ENCODE measurements around the gene LBX2. TPM values are rescaled to one million over a fixed set of nuclear protein-coding genes. Genes with fewer than 3 reads are reported as not detected.

LBX2 gene
- total and polyA plus RNA-seq, 9 of the 15 experiments (the other 6 are each of a cell fraction or from before 2014, with no cell fraction given) = 0.39 to 6.2 (median 1.8) TPM; not detected in 1

DNA sequence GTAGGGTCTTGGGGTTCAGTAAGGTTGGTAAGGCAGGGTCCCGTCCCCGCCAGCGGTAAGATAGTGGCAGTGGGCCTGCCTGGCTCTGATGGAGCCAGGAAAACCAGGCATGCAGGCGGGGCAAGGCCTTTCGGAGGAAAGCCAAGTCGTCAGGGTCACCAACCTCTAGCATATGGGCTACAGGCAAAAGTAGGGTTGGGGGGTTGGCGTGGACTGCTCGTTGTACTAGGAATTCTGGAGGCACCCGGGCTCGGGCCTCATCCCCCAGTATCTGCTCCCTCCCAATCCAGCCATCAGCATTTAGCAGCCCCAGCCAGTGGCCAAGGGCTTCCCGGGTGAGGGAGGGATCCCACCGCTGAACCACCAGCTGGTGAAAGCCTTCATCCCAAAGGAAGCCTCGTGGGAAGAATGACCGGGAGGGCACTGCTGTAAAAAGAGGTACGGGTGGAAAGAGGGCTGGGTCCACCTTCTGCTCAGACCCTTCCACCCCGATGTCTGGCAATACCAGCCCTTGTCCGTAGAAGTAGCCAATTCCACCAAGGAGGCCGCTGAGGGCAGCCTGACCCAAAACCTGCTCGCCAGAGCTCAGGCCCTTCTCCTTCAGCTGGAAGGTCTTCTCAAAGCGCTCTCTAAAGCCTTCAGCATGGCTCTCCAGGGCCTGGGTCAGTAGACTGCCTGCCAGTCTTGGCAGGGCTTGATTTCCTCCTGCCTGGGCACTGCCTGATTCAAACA is 37.2 kb downstream of the LBX2 start:
- Histone ChIP-seq H3K4me2 (ENCODE audit: insufficient read depth, low read length) (no peak overlapping the region), H3K9me3 (replicated peaks; ENCODE audit: control insufficient read depth, insufficient read depth, low read depth, low read length) (no peaks in the 10 kb centered on the region), H2AFZ (ENCODE audit: low read depth, low read length) (no peak overlapping the region), H3K27me3 (ENCODE audit: control insufficient read depth in 2 of 2, insufficient read depth in 2 of 2, low read length in 2 of 2) (no peaks in the 10 kb centered on the region), H3K9ac (ENCODE audit: insufficient read depth in 1 of 2, low read depth in 2 of 2, low read length in 2 of 2) (no peak overlapping the region), H4K20me1 (replicated peaks; ENCODE audit: control insufficient read depth, insufficient read depth, low read length) (no peaks in the 10 kb centered on the region; the same call in 1 of the 2 replicates), H3K4me3 (no peak overlapping the region), H3K79me2 (ENCODE audit: control insufficient read depth, insufficient read depth, low read length) (peaks cover 21% of the 10 kb centered on the region), H3K27ac (ENCODE audit: extremely low read depth, low read depth, low read length) (no peak overlapping the region), H3K36me3 (ENCODE audit: control insufficient read depth, insufficient read depth, low read length) (peaks cover 25% of the 10 kb centered on the region), H3K4me1 (replicated peaks in 1 of 2; ENCODE audit: control insufficient read depth in 2 of 2, insufficient read depth in 2 of 2, low read length in 2 of 2) (peaks cover 5 to 49% of the 10 kb centered on the region in 2 experiments; a peak in 4 of 5 replicates), H3K9me1 (ENCODE audit: control insufficient read depth, insufficient read depth, low read length) (no peaks in the 10 kb centered on the region)
- 96% methylated on average over 18 of the region's 20 CpGs for WGBS (ENCODE audit: insufficient coverage, low coverage, missing lambda C conversion rate)
- CTCF ChIA-PET (ENCODE audit: low intra/inter-chr PET ratio) = no interaction called here
- in situ Hi-C loops (cut with MboI) = no loop called here
- no peak for FAIRE-seq
- no peak for DNase-seq (ENCODE audit: extremely low read depth in 1 of 4, low spot score in 3 of 4)
- intact Hi-C loops (cut with micrococcal nuclease) = no loop called here
- BruUV-seq (replicated peaks) = no TSS peak
- no peak for ATAC-seq
- TF ChIP-seq SAFB2 (IDR thresholded peaks at IDR 0.05; ENCODE audit: borderline replicate concordance, low read depth, low read length, severe bottlenecking) (no peak), FOS (IDR thresholded peaks at IDR 0.05; ENCODE audit: extremely low read depth, insufficient read length) (no peak), KDM5B (IDR thresholded peaks at IDR 0.05; ENCODE audit: insufficient replicate concordance, low read depth, low read length) (no peak), RBFOX2 (IDR thresholded peaks at IDR 0.05; ENCODE audit: low read depth, low read length) (peak; percentile 17), SNIP1 (IDR thresholded peaks at IDR 0.05; ENCODE audit: low read depth) (no peak), ZFP36 (IDR thresholded peaks at IDR 0.05; ENCODE audit: low read depth, low read length, partially characterized antibody) (no peak), POLR2G (IDR thresholded peaks at IDR 0.05; ENCODE audit: low read depth, low read length) (peak; percentile 3; the same call in 1 of the 2 replicates), JUN (IDR thresholded peaks at IDR 0.05; ENCODE audit: borderline replicate concordance, low read depth, low read length) (no peak), JUN (CRISPR knock-in tag; IDR thresholded peaks at IDR 0.05; ENCODE audit: borderline replicate concordance) (no peak)
- TF ChIP-seq, protein P1, sequence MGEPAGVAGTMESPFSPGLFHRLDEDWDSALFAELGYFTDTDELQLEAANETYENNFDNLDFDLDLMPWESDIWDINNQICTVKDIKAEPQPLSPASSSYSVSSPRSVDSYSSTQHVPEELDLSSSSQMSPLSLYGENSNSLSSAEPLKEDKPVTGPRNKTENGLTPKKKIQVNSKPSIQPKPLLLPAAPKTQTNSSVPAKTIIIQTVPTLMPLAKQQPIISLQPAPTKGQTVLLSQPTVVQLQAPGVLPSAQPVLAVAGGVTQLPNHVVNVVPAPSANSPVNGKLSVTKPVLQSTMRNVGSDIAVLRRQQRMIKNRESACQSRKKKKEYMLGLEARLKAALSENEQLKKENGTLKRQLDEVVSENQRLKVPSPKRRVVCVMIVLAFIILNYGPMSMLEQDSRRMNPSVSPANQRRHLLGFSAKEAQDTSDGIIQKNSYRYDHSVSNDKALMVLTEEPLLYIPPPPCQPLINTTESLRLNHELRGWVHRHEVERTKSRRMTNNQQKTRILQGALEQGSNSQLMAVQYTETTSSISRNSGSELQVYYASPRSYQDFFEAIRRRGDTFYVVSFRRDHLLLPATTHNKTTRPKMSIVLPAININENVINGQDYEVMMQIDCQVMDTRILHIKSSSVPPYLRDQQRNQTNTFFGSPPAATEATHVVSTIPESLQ (CRISPR knock-in tag; IDR thresholded peaks at IDR 0.05) = no peak
- POLR2A ChIA-PET = interaction anchor here (0.6 to 1.0 kb wide), 5 partner anchors 9 to 342 kb away, joined by 3 to 6 read pairs (median 3); no protein-coding TSS in a partner anchor

Measured in K562 (cell line).